SHP77 (cell line): ENCODE data around the gene KCNE1.
"Not testable (repeated sequence)": the region's sequence is repeated elsewhere in the genome, so short reads cannot be mapped to it uniquely, and the experiment has no call there.

ENCODE experiments used
- DNase-seq, 2 experiments: peaks; one replicate each; lab custom pipeline; 2025; lab: John Stamatoyannopoulos, UW

Gene KCNE1

DNA sequence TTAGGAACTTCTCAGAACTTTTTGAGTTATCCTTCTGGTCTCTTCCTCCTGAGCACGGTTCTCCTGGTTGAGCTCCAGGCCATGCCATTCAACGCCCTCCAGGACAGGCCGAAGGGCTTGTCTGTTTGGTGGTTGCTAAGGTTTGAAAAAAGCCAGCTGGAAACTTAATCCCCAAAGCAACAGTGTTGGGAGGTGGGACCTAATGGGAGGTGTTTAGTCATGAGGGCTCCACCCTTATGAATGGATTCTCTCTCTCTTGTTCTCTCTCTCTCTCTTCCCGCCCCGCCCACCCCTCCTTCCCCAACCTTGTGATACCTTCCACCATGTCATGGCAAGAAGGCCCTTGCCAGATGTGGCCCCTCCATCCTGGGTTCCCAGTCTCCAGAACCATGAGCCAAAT is 829 bp downstream of the KCNE1 start:
- no peak for DNase-seq

DNA sequence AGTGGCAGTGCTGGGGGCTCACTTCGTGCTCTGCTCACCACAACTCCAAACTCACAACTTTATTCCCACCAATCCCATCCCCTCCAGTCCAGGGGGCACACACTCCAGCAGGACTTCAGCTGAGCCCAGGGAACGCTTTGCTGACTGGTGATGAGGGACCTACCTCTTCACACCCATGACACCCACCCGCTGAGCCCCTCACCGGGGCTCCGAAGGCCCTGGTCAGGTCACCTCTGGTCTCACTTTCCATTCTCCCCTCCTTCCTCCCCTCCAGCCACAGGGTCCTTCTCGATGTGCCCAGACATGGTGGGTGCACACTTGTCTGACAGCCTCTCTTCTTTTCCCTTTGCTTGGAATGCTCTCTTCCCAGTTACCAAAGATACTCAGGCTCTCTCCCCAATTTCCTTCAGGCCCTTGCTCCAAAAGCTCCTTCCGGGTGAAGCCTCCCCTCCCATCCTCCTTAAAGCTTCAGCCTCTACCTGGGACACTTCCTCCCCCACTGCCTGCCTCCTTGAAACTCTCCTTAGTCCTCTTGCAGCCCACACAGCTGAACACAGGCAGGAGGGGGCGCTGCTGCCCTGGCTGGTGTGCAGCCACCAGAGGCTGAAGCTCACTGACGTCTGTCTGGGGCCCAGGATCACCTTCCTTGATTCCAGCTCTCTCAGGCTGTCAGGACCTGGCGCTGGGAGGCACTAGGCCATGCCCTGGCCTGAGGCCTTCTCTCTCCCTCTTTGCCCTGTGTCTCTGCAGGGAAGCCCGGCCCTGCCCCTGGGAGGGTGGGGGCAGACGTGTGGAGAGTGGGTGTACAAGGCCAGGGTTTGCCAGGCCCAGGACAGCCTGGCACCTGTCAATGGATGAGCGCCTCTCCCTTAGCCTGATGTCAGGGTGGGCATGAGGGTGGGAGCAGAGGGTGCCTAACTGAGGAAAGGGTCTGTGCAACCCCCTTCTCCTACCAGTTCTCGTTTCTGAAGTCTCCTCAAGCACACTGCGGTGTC is 1.6 kb downstream of the KCNE1 start:
- peak; percentile 1 to 27 for DNase-seq

DNA sequence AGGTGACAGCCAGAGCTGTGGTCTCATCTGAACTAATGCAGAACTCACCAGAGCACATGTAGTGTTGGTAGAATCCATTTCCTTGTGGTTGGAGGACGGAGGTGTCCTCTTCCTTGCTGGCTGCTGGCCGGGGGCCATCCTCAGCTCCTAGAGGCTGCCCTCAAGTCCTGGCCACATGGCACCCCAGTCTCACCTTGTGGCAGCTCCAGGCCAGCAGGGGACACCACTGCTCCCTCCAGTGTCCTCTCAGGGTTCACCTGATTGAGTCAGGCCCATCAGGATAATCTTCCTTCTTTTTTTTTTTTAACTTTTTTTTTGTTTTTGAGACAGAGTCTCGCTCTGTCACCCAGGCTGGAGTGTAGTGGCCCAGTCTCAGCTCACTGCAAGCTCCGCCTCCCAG is 2.9 kb downstream of the KCNE1 start:
- no peak for DNase-seq

DNA sequence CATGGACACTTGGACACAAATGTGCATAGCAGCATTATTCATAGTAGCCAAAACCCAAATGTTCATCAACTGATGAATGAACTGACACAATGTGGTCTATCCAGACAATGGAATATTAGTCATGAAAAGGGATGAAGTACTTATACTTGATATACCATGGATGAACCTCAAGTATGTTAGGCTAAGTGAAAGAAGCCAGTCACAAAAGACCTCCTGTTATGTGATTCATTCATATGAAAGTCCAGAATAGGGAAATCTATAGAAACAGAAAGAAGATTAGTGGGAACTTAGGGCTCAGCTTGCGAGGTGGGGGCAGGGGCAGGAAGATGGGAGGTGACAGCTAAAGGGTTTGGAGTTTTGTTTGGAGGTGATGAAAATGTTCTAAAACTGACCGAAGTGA is 7.4 kb downstream of the KCNE1 start:
- no peak for DNase-seq

DNA sequence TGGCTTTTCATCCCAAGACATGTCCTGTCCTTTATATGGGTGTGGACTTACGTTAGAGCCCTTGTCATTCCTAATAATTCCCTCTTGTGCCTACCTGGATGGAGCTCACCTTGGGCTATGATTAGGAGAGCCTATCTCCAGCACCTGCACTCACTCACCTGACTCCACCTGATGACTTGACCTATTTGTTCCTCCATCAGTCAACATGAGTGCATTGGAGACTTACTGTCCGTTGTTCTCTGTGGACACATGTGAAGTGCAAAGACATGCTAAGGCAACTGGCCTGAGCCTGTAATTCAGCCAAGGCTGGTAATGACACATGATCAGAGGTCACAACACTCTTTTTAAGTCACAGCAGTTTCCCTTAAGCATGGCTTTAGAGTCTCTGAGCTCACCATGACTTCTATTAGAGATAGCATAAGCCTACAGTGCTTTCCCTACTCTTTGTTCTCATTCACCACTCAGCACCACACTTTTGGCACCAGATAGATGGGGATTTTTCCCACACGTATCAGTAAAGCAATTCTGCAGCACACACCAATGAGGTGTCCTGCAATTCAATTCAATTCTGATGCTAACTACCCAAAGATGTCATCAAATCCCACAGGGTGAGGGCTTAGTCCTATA is 9.4 kb downstream of the KCNE1 start:
- no peak for DNase-seq

DNA sequence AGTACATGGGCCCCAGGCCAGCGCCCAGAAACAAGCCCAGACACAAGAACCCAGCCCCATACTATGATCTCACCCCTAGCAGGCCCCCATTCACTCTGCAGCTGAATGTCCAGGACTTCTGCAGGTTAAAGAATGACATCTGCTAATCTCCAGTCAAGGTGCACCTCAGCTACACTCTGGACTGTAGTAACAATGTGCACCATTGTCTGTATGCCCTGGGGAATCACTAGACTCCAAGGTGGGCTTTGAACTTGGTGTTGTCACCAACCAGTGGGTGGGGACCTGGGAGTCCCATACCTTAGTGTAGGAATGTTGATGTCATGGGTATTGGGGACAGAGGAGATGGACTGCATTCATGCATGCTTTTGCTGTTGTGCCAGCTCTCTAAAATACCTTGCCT is 10.3 kb downstream of the KCNE1 start:
- no peak for DNase-seq

DNA sequence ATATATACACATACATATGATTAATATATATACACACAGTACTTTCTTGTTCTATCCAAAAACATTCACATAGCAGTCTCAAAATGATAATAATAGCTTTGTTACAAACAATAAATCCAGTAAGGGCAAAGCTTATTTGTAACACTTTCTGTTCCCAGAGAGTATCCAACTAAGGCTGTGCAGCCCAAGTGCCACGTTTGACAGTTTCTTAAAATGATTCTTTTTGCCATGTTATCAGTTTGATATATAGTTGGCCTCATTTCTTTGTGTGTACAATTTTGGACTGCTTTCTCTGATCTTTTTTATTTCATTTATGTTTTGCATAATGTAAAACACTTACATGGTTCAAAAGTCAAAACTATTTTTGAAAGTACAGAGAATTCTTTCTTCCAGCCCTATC is 11.8 kb downstream of the KCNE1 start:
- DNase-seq = no peak

DNA sequence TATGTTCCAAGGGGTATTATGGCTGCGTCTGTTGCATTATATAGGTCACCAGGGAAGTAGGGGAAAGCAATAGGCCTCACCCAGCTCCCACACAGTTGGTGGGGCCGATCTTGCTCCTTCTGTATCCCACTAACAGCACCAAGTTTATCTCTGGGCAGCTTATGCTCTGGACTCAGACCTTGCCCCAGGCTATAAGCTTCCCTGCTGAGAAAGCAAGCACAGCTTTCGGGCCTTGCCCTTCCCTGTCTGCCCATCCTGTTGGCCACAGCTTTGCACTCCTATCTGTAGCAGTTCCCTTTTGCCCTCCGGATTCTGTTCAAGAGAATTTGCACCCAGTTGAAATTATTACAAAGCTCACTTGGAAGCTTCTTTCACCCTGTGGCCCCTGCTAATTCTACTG is 12.9 kb downstream of the KCNE1 start:
- no peak for DNase-seq

DNA sequence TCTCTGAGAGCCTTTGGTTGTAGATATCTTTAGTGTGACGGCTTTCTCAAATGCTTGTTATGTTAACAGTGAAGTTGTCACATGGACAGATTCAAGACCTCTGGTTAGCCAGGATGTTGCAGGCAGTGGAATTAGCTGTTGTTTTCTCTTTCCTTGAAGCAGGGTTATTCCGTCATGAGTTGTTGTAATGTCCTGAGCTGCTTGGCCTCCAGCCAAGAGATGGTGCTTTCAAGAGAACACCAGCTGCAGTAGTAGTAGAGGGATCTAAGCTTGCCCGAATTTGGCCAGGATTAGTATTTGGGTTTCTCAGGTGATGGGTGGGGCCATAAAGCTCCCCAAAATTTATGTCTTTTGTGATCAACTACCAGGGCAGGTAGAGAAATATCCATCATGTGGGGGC is 13.4 kb downstream of the KCNE1 start:
- DNase-seq = peak; percentile 82 to 86

DNA sequence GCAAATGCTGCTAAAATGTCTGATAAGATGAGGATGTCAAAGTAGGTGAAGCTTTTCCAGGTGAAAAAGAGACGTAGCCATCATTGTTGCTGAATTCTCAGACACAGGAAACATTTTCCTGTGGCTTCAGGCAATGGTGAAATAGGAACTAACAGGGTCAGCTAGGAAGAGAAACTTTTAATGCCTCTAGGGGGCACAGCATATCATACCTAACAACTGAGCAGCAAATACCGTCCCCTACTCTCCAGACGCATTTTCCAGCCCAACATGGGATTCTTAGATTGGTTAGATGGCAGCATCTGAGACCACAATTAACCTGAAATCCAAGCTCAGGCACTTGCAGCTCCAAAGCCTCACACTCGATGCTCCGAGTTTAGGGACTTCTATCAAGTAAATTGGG is 28.2 kb downstream of the KCNE1 start:
- not testable (repeated sequence) for DNase-seq

DNA sequence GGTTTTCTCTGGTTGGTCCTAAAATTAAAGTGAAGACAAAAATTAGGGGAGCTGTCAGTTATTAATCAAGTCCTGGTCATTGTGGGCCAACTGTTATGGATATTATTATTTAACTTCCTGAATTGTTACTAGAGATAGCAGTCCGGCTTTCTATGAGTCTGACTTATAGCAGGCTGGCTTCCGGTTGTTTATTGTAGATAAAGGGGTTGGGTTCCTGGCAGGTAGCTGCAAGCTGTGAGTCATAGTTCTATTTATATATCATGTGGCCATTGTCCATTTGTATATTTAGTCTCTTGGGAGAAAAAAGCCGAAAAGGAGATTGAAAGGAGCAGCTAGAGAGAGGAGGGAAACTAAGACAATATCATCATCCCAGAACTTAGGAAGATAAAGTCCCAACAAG is 28.6 kb downstream of the KCNE1 start:
- DNase-seq = not testable (repeated sequence)

DNA sequence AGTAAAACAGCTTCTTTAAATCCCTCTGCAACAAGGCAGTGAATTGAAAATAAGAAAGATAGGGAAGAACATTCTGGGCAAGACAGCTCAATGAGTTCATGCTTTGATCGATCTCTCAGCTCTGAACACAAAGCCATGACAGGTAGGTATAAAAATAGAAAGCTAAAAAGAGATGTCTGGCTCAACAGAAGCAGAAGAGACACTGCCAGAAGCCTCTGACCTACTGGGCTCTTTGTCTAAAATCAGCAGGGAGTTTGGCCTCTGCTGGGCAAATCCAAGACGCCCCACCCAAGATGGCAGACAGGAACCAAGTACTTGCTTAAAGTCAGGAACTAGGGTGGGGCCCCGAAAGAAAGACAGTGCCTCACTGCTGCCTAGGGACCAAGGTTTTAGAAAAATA is 44.7 kb downstream of the KCNE1 start:
- not testable (repeated sequence) for DNase-seq

DNA sequence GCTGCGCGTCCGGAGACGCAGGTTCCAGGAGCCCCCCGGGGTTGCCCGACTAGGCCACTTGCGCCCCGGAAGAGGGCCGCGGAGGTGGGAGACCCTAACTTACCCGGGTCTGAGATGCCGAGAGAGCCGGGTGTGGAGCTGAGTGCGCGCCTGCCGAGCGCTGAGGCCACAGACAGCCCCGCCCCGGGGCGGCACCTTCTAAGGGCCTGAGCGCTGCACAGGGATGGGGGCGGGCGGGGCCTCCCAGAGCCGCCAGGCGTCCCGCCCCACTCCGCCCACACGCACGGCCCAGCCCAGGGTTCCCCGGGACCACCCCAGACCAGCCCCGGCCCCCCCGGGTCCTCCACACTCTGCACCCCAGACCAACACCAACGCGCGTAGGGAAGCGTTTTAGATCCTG is 52.6 kb downstream of the KCNE1 start:
- DNase-seq = not testable (repeated sequence)

DNA sequence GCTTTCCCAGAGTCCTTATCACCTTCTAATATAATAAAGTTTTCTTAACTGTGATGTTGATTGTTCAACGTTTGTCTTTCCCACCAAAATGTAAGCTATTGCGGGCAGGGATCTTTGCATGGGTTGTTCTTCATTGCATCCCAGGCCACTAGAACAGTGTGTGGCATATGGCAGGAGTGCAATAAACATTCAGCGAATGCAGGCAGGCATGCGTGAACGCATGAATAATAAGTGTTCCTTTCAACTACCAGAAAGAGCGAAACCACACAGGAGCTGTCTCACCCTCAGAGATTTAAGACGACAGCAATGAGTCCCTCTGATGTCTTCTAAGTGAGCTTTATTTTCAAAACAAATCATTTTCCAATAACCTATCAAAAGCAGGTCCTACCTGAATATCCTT is 53.7 kb downstream of the KCNE1 start:
- not testable (repeated sequence) for DNase-seq

DNA sequence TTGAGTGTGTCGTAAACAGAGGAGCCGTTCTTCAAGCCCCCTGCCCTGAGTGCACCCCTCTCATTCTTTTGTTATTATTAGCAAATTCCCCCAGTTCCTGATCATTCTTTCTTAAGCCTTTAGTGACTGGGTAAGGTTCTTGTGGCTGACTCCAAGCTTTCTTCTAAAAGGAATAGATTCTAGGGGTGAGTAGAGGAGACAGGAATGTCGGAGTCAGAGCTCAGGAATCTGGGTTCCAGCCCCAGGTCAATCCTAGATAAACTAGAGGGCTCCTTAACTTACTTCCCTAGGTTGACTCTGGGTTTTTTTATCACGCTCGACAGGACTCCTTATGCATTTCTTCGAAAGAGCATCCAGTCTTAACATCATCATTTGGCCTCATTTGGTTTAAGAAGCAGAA is 55.8 kb downstream of the KCNE1 start:
- DNase-seq = not testable (repeated sequence)

DNA sequence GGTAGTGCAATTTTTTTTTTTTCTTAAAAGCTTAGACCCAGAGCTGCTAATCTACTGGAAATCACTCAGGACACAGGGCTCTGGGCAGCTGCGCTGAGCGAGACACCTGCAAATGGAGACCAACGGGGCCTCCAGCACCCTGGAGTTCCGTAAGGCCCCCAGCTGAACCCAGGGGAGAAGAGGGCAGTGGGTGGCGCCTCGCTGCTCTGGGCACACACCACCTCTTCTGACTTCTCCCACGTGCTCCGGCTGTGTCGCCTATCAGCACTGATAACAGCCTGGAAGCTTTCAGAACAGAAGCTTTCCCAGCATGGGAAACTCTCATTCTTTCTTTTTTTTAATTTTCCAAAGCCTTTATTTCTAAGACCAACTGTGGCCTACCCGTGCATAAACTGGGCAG is 56.4 kb downstream of the KCNE1 start:
- not testable (repeated sequence) for DNase-seq

DNA sequence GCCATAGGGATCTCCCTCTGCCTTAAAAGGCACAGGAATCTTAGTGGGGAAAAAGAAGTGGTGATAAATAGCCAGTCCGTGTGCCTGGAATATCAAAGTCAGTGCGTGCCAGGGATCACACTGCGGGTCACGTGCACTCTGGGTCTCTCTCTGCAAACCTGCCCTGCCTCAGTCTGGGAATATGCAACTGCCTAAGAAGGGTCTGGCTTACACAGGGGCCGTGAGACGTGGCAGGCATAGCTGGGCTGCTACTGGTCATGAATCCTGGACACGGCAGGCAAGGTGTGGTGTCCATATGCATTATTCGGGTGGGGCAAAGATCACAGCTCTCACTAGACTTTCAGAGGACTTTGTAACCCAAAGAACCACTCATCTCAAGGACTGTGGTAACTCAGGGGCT is 65.0 kb downstream of the KCNE1 start:
- DNase-seq = not testable (repeated sequence)

DNA sequence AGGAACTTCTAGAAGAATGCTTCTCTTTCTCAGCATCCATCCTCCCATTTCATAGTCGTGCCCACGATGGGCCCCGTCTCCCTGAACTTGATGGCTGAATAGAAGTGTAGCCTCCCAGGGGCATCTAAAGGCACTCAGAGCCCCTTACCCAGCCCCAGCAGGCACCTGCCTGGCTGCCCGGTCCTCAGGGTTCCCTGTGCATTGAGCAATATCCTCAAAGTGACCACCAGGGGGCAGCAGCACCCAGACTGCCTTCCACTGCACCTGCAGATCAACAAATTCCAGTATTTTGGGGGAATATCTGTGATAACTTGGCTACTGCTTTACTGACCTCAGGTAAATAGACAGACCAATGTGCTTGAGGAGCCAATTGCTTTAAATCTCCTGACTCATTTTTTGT is 68.5 kb downstream of the KCNE1 start:
- not testable (repeated sequence) for DNase-seq

DNA sequence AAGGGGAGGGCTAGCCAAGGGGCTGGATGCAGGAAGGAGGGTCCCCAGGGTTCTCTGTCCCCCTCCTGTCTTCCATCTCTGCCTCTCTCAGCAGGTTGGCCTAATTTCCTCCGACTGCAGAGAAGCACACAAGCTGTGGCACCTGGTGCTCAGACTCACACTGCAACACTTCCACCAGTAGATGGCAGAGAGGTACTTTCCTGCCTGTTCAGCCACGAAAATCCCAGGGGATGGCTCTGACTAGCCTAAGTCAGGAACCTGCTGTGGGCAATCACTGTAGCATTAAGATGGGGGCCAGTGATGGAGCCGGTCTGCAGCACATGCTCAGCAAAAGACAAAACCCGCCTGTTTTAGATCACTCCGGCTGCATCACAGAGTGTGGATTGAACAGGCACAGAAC is 82.3 kb downstream of the KCNE1 start:
- not testable (repeated sequence) for DNase-seq

DNA sequence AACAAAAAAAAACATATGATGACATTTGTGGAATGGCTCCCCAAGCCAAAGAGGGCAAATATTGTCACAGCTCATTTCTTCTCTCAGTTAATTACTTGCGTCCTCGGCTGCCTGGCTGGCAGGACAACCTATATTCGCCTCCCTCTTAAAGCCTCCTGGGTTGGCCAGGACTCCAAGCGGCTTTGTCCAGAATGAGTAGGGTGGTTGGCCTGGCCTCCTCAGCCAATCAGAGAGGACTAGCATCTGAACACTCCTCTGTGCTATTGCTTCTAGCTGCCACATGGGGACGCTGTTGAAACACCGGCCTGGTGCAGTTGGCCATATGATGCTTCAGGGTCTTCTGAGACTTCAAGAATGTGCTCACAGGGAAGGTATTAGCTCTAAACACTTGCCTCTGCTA is 83.6 kb downstream of the KCNE1 start:
- not testable (repeated sequence) for DNase-seq

DNA sequence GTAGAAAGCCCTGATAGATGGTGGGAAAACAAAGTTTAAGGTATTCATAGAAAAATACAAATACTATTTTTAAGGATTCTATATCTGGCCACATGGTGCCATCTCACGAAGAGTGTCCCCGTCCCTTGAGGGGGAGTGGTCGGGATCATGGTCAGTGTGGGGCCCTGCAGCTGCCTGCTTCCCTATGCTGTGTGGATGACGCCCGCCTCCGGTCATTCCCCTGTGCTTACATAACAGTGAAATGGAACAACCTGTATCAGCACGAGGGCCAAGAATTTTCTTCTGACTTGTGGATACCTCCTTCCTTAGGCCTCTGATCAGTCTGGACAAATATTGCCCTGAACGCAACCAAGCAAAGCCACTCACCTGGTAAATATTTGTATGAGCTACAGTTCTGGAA is 84.7 kb downstream of the KCNE1 start:
- not testable (repeated sequence) for DNase-seq

DNA sequence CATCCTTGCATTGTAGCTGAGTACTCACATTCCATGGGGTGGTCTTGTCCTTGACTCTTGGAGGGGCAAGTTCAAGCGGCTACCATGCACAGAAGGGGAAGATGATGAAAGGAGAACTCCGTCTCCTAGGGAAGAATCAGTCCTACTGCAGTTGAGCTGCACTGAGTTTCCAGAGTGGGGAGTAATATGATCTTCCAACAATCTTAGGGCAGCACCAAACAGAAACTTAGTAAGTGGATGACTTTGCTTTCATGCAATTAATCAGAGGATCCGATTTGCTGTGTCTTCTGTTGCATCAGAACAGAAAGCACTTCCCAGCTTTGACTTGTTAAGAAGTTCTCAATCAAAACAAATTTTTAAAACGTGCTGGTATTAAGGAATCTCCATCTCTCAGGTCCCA is 88.2 kb downstream of the KCNE1 start, which contains the start of gene SMIM34:
Gene SMIM34 (minus strand): TSS at position 147 of the 400 bp plus-strand sequence. CDS start 112 bp downstream, at position 35.
- DNase-seq = not testable (repeated sequence)

DNA sequence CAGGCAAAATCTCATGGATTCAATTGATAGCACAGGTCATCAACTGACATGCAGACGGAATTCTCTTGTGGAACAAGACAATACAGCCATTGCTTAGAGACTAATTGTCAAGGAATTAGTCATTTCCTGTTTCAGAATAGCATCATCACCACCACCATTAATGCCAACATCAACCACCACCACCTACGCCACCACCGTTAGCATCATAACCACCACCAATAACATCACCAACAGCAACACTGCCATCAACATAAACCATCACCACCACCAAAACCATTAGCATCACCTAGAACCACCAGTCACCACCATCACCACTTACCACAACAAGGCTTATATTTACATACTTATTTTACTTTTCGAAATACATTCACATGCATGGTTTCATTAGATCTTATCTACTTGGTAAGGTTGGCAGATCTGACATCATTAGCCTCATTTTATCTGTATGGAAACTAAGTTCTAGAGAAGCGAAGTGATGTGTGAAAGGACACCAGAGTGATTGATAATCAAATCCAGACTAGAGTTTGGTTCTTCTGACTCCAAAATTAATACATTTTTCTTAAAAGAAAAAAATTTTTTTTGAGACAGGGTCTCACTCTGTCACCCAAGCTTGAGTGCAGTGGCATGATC is 94.4 kb downstream of the KCNE1 start:
- DNase-seq = not testable (repeated sequence)
